Sigmoid colon (tissue), 4 donors: Measurements from ENCODE around the gene PGA4.

Experiments used
- EP300 ChIP-seq, 4 donors: sonication (generic); formaldehyde crosslinking; IDR thresholded peaks; one replicate each; pipeline ENCODE4 v1.6.1; 2017; ENCODE audit warnings: antibody characterized with exemption in 4 of 4
- TF ChIP-seq, protein P1 (sequence below), 4 experiments: fragments of 450-650 bp in 3 of 4; fragments of 200-600 bp in 1 of 4; IDR thresholded peaks; one replicate each; pipeline ENCODE4 v1.5.1; 2016 to 2019; ENCODE audit warnings: antibody characterized with exemption in 4 of 4, mild to moderate bottlenecking in 3 of 4, moderate library complexity in 2 of 4

GRCh38 chr11:61201476-61201875 is 20.7 kb upstream of the PGA4 start:
- TF ChIP-seq, protein P1, sequence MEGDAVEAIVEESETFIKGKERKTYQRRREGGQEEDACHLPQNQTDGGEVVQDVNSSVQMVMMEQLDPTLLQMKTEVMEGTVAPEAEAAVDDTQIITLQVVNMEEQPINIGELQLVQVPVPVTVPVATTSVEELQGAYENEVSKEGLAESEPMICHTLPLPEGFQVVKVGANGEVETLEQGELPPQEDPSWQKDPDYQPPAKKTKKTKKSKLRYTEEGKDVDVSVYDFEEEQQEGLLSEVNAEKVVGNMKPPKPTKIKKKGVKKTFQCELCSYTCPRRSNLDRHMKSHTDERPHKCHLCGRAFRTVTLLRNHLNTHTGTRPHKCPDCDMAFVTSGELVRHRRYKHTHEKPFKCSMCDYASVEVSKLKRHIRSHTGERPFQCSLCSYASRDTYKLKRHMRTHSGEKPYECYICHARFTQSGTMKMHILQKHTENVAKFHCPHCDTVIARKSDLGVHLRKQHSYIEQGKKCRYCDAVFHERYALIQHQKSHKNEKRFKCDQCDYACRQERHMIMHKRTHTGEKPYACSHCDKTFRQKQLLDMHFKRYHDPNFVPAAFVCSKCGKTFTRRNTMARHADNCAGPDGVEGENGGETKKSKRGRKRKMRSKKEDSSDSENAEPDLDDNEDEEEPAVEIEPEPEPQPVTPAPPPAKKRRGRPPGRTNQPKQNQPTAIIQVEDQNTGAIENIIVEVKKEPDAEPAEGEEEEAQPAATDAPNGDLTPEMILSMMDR (IDR thresholded peaks at IDR 0.05), result no peak
- TF ChIP-seq EP300 (IDR thresholded peaks at IDR 0.05), result no peak
